Measurements from ENCODE around the gene MPP2.
"Not testable (repeated sequence)": the region's sequence is repeated elsewhere in the genome, so short reads cannot be mapped to it uniquely, and the experiment has no call there.

Gene MPP2

GRCh38 chr17:43877451-43878155 is 29.7 kb downstream of the MPP2 start:
- no peak for DNase-seq (ENCODE audit: low read depth, low spot score)

GRCh38 chr17:43877031-43877430 is 30.3 kb downstream of the MPP2 start:
- DNase-seq (ENCODE audit: low read depth, low spot score) = no peak

DNA sequence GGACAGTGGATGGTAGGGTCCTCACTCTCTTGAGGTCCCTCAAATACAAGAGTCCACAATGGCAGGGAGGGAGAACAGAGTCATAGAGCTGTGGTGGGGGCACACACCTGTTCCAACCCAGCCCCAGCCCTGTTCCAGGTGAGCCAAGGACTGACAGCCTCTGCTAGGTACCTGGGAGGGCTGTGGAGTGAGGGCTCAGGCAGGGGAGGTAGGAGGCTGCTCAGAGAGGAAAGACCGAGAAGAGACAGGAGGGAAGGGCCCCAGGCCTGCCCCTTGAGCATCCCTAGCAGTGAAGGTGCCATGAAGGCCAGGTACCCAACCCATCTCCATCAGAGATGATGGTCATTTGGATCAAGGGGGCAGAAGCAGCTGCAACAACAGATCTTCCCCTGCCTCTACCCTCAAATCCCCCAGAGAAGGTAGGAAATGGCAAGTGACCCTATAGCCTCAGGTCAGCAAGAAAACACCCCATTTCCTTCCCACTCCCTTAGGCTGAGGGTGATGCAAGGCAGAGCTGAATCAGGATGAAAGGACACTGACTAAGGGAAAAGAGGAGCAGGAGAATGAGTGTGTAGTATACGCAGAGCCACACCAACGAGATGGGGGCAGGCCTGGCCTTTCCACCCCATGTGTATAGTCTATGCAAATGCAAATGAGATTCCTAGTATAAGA is 31.7 kb downstream of the MPP2 start:
- DNase-seq (ENCODE audit: low read depth, low spot score) = no peak

DNA sequence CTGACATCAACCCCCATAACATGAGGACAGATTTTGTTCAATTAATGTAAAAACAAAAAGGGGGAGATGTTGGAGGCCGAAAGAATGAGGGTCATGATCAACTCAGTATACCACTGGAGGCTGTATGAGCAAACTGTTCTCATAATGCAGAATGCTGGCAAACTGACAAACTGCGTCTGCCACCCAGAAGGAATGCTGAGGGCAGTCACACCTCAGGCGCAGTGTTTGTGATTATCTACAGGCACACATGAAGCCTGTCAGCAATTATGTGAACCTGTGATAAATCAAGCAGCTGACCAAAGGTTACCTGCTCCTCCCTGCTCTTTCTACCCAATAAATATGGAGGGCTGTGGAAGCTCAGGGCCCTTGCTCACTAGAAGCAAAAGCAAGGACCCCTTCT is 33.0 kb downstream of the MPP2 start:
- no peak for DNase-seq (ENCODE audit: low read depth, low spot score)

DNA sequence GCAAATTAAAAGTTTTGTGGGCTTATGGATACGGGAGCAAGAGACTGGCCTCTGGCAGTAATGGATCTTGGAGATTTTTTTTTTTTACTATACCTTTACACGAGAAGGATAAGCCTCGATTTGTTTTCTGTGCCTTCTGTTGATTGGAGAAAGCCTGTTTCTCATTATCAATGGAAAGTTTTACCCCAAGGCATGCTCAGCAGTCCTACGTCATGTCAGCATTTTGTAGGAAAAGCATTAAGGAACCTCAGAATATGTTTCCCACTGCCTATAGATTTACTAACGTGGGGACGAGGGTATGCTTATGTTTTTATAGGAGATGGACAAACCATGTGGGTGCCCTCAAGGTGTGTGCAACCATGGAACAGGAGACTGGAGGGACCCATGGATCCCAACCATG is 33.5 kb downstream of the MPP2 start:
- DNase-seq (ENCODE audit: low read depth, low spot score) = no peak

GRCh38 chr17:43873091-43873490 is 34.2 kb downstream of the MPP2 start:
- no peak for DNase-seq (ENCODE audit: low read depth, low spot score)

GRCh38 chr17:43871946-43872690 is 35.2 kb downstream of the MPP2 start:
- no peak for DNase-seq (ENCODE audit: low read depth, low spot score)

DNA sequence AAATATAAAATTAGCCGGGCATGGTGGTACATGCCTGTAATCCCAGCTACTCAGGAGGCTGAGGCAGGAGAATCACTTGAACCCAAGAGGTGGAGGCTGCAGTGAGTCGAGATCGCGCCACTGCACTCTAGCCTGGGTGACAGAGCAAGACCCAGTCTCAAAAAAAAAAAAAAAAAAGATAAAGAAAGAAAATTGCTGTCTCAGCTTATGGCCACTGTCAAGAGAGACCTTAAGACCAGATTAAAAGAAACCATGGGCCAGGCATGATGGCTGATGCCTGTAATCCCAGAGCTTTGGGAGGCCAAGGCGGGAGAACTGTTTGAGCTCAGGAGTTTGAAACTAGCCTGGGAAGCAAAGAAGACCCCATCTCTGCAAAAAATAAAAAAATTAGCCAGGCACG is 38.3 kb downstream of the MPP2 start:
- not testable (repeated sequence) for DNase-seq (ENCODE audit: low read depth, low spot score)

GRCh38 chr17:43868226-43868994 is 38.9 kb downstream of the MPP2 start:
- no peak for DNase-seq (ENCODE audit: low read depth, low spot score)

DNA sequence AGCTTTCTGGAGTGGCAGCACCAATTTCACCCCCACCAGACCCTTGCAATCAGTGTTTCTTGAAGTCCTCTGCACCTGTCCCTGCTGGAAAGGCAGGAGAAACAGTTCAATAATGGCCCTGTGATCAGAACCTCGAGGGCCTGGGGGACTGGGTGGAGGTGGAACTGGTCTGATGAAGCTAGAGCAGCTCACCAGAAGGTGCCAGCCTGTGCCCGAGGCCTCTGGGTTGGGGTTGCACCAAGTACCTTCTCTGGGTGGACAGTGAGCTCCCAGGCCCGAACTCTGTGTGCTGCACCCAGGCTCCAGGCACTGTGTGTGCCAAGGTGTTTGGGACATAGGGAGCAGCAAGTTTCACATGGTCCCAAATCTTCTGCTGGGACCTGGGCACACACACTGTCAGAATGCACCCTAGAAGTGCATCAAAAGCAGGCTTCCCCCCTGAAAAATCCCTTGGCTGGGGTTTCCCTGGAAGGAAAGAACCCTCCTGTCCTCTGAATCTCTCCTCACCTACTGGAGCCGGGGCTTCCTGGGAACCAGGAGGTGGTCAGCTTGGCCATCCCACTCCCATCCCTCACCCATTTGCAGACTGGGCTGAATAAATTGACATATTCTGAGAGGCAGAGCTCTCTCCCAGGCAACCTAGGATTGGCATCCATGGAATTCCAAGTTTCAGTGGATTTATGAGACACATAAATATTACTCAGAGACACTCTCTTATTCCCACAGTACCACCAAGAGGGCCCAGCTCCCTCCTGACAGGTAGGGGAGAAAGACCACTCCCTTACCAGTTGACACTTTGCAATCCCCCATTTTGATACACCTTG is 43.0 kb downstream of the MPP2 start:
- DNase-seq (ENCODE audit: low read depth, low spot score) = no peak

- no peak for DNase-seq (ENCODE audit: low read depth, low spot score)
Observed at GRCh38 chr17:43861960-43862359, 45.4 kb downstream of the MPP2 start.

DNA sequence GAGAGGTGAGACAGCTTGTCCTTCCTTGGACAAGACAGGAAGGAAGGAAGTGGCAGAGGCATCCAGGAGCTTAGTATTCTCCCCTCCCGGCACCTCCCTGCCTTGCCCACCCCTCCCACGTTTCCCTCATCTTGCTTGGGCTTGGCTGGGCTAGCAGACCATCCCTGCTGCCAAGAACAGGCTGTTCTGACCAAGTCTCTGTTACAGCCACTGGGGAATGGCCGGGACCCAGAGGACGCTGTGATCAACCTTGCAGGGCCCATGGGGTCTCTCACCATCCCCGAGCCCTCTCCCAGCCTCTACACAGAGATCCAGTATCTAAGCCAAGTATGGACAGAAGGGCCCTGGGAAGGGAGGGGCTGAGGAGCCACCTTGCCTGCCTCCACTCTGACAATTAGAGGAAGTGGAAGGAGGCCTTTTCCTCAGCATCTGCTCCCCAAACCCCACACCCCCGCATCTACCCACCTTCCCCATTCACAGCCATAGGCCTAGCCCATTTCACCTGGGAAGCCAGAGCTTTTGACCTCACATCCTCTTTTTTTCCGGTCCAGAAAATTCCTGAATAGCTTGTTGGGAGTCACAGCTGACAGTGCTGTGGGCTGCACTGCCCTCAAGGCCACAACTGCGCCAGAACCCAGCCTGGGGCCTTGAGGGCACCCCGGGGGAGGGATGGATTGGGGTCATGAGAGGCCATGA is 46.3 kb downstream of the MPP2 start:
- DNase-seq (ENCODE audit: low read depth, low spot score) = no peak

- DNase-seq (ENCODE audit: low read depth, low spot score) = no peak
Observed at GRCh38 chr17:43860077-43860725, 47.1 kb downstream of the MPP2 start.

DNA sequence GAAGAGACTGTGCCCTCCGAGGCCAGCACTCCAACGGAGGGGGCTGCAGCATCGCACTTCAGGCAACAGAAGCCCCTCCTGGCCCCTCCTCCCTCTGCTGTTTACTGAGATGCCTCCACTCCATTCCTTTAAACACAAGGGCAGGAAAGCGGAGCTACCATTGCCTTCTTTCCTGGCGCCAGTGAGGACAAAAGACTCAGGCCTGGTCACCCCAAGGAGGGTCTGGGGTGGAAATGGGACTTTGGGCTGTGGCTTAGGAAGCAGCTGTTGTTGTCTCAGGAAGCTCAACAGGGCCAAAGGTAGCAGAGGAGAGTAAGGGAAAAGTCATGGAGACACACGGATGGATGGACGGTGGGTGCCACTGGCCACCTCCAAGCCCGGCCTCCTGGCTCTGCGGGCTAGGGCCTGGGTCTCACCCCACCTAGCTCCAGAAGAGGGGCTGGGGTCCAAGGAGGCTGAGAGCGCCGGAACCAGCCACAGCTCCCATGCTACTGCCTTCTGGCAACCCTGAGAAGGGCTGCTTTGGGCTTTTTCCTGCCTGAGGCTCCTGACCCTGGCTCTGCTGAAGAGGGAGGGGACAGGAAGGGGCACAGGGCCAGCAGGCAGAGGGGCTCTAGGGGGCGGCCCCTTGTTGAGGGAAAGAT is 49.3 kb downstream of the MPP2 start:
- no peak for DNase-seq (ENCODE audit: low read depth, low spot score)

DNA sequence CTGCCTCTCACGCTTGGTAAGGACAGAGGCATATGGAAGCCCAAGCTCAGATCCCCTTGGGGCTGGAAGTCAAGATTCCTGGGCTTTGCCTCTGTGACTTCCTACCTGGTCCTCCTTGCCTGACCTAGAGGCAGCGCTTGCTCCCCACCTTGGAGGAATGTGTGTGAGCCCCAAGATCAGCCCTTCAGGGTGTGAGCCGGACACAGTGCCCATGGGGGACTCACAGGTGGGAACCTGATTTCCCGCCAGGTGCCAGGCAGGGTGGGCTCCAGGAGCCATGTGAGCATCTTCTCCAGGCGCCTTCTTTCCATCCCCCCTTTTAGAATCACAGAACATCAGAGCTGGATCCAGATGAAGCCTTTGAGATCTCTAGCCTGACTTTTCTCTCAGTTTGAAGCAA is 50.2 kb downstream of the MPP2 start:
- no peak for DNase-seq (ENCODE audit: low read depth, low spot score)

GRCh38 chr17:43856141-43856540 is 51.2 kb downstream of the MPP2 start:
- no peak for DNase-seq (ENCODE audit: low read depth, low spot score)

DNA sequence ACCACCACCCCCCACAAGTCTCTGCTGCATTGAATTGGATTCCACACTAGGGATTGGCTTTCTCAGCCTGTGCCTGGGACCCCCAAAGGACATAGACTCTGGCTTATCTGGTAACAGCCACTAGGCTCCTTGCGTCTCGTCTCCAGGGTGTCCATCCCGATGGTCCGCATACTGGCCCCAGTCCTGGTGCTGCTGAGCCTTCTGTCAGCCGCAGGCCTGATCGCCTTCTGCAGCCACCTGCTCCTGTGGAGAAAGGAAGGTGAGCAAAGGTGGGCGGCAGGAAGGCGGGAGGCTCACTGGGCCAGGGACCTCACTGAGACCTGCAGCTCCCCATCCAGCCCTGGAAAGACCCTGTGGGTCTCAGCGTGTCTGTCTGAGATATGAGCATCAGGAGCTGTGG is 52.3 kb downstream of the MPP2 start:
- no peak for DNase-seq (ENCODE audit: low read depth, low spot score)

DNA sequence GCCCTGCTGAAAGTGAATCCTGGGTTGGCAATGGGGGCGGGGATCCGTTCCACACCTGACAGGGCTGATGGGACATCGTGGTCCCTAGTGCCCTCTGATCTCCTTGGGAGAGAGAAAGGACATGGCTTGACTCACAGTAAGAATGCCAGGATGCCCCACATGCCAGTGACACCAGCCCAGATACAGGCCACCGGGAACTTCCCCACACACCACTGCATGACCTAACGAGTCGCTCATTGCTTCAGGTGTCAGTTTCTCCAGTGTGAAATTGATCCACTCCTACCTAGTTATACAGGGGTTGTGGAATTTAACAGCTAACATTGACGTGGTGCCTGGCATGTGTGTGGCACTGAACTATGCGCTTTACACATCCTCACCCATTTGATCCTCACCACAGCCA is 52.8 kb downstream of the MPP2 start:
- no peak for DNase-seq (ENCODE audit: low read depth, low spot score)

DNA sequence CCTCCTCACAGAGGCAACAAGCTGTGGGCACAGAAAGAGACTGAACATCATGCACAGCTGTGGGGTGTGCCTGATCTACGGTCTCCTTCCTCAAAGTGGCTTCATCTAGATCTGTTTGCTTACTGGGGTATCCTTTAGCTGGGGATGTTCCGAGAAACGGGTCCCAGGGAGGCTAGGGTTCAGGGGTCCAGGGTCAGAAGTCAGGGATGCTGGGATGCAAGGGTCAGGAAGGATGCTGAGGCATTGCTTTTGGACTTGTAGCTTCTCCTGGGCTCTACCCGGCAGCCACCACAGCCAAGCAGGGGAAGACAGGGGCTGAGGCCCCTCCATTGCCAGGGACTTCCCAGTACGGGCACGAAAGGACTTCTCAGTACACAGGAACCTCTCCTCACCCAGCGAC is 53.8 kb downstream of the MPP2 start:
- no peak for DNase-seq (ENCODE audit: low read depth, low spot score)

- DNase-seq (ENCODE audit: low read depth, low spot score) = no peak
Observed at GRCh38 chr17:43852571-43852970, 54.8 kb downstream of the MPP2 start.
